ENCODE data around the gene CBLN3.
"Not testable (repeated sequence)": the region's sequence is repeated elsewhere in the genome, so short reads cannot be mapped to it uniquely, and the experiment has no call there.

Gene CBLN3

GRCh38 chr14:24429395-24430142, at the start of gene CBLN3, which contains the start of gene KHNYN:
Gene CBLN3, minus strand, starts transcription at chr14:24429668. Its CDS starts 614 bp downstream, at chr14:24429054.
Gene KHNYN, plus strand, starts transcription at chr14:24429954. Its CDS starts 777 bp downstream, at chr14:24430731.
- no peaks in the 10 kb centered on the region for H3K27me3 ChIP-seq
- H3K4me1 ChIP-seq (ENCODE audit: control insufficient read depth in 1 of 2, insufficient read depth in 1 of 2, low read depth in 1 of 2, low read length in 1 of 2) = peaks cover 49 to 50% of the 10 kb centered on the region in 2 experiments
- TF ChIP-seq CTCF (IDR thresholded peaks at IDR 0.05) = peak; percentile 37
- H3K27ac ChIP-seq = peak within 1 kb of the TSS; percentile 99
- H3K4me3 ChIP-seq (ENCODE audit: low read depth in 1 of 2, low read length in 1 of 2) = peak within 1 kb of the TSS; percentile 84 to 98
- no peaks in the 10 kb centered on the region for H3K9me3 ChIP-seq
- H3K36me3 ChIP-seq = peaks cover 32% of the 10 kb centered on the region

DNA sequence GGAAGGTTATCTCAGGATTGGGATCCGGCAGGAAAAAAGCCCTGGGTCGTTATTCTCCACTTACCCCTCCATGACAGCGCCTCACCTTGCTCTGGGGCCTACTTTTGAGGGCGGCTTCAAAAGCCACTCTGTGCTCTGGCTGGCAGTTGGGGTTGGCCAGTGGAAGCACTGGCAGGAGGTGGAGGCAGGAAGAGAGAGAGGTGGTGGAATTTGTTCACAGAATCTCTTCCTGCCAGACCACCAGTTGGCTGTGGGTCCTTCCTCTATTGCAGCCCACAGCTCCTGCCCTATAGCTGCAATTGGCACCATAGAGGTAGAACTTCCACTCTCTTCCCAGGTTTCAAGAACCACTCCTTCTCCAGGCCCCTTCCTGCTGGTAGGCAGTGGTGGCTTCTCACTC, 45.8 kb upstream of the CBLN3 start:
- Histone ChIP-seq H3K4me1 (ENCODE audit: control insufficient read depth in 1 of 2, insufficient read depth in 1 of 2, low read depth in 1 of 2, low read length in 1 of 2) (no peaks in the 10 kb centered on the region), H3K9me3 (no peaks in the 10 kb centered on the region), H3K36me3 (no peaks in the 10 kb centered on the region), H3K27me3 (no peaks in the 10 kb centered on the region), H3K27ac (no peak overlapping the region), H3K4me3 (ENCODE audit: low read depth in 1 of 2, low read length in 1 of 2) (no peak overlapping the region)
- no peak for TF ChIP-seq CTCF (IDR thresholded peaks at IDR 0.05)

GRCh38 chr14:24473211-24473610, 43.7 kb upstream of the CBLN3 start:
- H3K27ac ChIP-seq = no peak overlapping the region

GRCh38 chr14:24470450-24470849, 41.0 kb upstream of the CBLN3 start:
- not testable (repeated sequence) for H3K27me3 ChIP-seq; H3K4me1 ChIP-seq (ENCODE audit: control insufficient read depth in 1 of 2, insufficient read depth in 1 of 2, low read depth in 1 of 2, low read length in 1 of 2); H3K9me3 ChIP-seq; H3K36me3 ChIP-seq; H3K27ac ChIP-seq; H3K4me3 ChIP-seq (ENCODE audit: low read depth in 1 of 2, low read length in 1 of 2)

More at GRCh38 chr14:24473211-24473610, 43.7 kb upstream of the CBLN3 start:
- no peaks in the 10 kb centered on the region for H3K27me3 ChIP-seq
- no peaks in the 10 kb centered on the region for H3K36me3 ChIP-seq
- no peak for TF ChIP-seq CTCF (IDR thresholded peaks at IDR 0.05)
- H3K4me3 ChIP-seq (ENCODE audit: low read depth in 1 of 2, low read length in 1 of 2) = no peak overlapping the region
- H3K9me3 ChIP-seq = no peaks in the 10 kb centered on the region
- H3K4me1 ChIP-seq (ENCODE audit: control insufficient read depth in 1 of 2, insufficient read depth in 1 of 2, low read depth in 1 of 2, low read length in 1 of 2) = no peaks in the 10 kb centered on the region

- no peaks in the 10 kb centered on the region for H3K4me1 ChIP-seq (ENCODE audit: control insufficient read depth in 1 of 2, insufficient read depth in 1 of 2, low read depth in 1 of 2, low read length in 1 of 2)
- H3K27ac ChIP-seq = no peak overlapping the region
- H3K4me3 ChIP-seq (ENCODE audit: low read depth in 1 of 2, low read length in 1 of 2) = no peak overlapping the region
- no peaks in the 10 kb centered on the region for H3K27me3 ChIP-seq
- H3K9me3 ChIP-seq = no peaks in the 10 kb centered on the region
- no peaks in the 10 kb centered on the region for H3K36me3 ChIP-seq
- no peak for TF ChIP-seq CTCF (IDR thresholded peaks at IDR 0.05)
Observed at GRCh38 chr14:24465805-24466204, 36.3 kb upstream of the CBLN3 start.

GRCh38 chr14:24465368-24465767, 35.9 kb upstream of the CBLN3 start:
- Histone ChIP-seq H3K4me3 (ENCODE audit: low read depth in 1 of 2, low read length in 1 of 2) (no peak overlapping the region), H3K36me3 (no peaks in the 10 kb centered on the region), H3K9me3 (no peaks in the 10 kb centered on the region), H3K27me3 (no peaks in the 10 kb centered on the region), H3K27ac (no peak overlapping the region), H3K4me1 (ENCODE audit: control insufficient read depth in 1 of 2, insufficient read depth in 1 of 2, low read depth in 1 of 2, low read length in 1 of 2) (no peaks in the 10 kb centered on the region)
- no peak for TF ChIP-seq CTCF (IDR thresholded peaks at IDR 0.05)
